C4-2B (cell line): ENCODE results near the gene SETBP1.

Experiments used
- H3K27ac ChIP-seq: fragments of 450-650 bp; 2 replicates; pipeline ENCODE4 v1.5.1; 2017
- CTCF ChIP-seq: fragments of 450-650 bp; conservative IDR thresholded peaks from 2 replicates; pipeline ENCODE4 v1.5.1; 2017; ENCODE audit warnings: mild to moderate bottlenecking
- ZFX ChIP-seq: fragments of 450-650 bp; IDR thresholded peaks from 2 replicates; pipeline ENCODE4 v1.6.1; 2017

Gene SETBP1

GRCh38 chr18:45012286-45012685 lies 331.6 kb downstream of the SETBP1 start:
- TF ChIP-seq CTCF (no peak), ZFX (no peak)
- no peak overlapping the region for H3K27ac ChIP-seq

- TF ChIP-seq CTCF (no peak; the same call in 1 of the 2 replicates), ZFX (no peak)
- no peak overlapping the region for H3K27ac ChIP-seq
Observed at GRCh38 chr18:45014047-45014501, 333.4 kb downstream of the SETBP1 start.

- H3K27ac ChIP-seq, result no peak overlapping the region
- TF ChIP-seq ZFX (no peak), CTCF (no peak)
Observed at GRCh38 chr18:45015788-45016128, 335.1 kb downstream of the SETBP1 start.

GRCh38 chr18:45019469-45019868 lies 338.8 kb downstream of the SETBP1 start:
- TF ChIP-seq CTCF (no peak), ZFX (no peak)
- no peak overlapping the region for H3K27ac ChIP-seq

- TF ChIP-seq ZFX (no peak), CTCF (no peak)
- H3K27ac ChIP-seq, result no peak overlapping the region
Observed at GRCh38 chr18:45023519-45023918, 342.8 kb downstream of the SETBP1 start.

- H3K27ac ChIP-seq, result no peak overlapping the region
Observed at GRCh38 chr18:45024357-45025088, 343.8 kb downstream of the SETBP1 start.

GRCh38 chr18:45025089-45025450 lies 344.4 kb downstream of the SETBP1 start:
- TF ChIP-seq CTCF (no peak), ZFX (no peak)

More at GRCh38 chr18:45024357-45025088, 343.8 kb downstream of the SETBP1 start:
- TF ChIP-seq ZFX (no peak), CTCF (peak; percentile 16; the same call in 1 of the 2 replicates)

More at GRCh38 chr18:45025089-45025450, 344.4 kb downstream of the SETBP1 start:
- H3K27ac ChIP-seq, result no peak overlapping the region
